Glutamatergic neuron (in vitro differentiated cells): ENCODE data around the gene ZNF747. TPM values are rescaled to one million over a fixed set of nuclear protein-coding genes. Genes with fewer than 3 reads are reported as not detected.

Experiments
- DNase-seq: peaks from one replicate; pipeline ENCODE4 v3.0.0; 2022
- H3K27ac Mint-ChIP-seq: one replicate; pipeline ENCODE4 v1.8.0; 2020; ENCODE audit warnings: mild to moderate bottlenecking, mixed read lengths, inconsistent platforms; ENCODE audit not compliant: unreplicated experiment
- H3K27me3 Mint-ChIP-seq: one replicate; pipeline ENCODE4 v1.8.0; 2020; ENCODE audit warnings: mild to moderate bottlenecking, moderate library complexity, mixed read lengths, inconsistent platforms; ENCODE audit not compliant: unreplicated experiment
- H3K36me3 Mint-ChIP-seq: one replicate; pipeline ENCODE4 v1.8.0; 2020; ENCODE audit warnings: mild to moderate bottlenecking, mixed read lengths, inconsistent platforms; ENCODE audit not compliant: unreplicated experiment
- H3K4me1 Mint-ChIP-seq: one replicate; pipeline ENCODE4 v1.8.0; 2020; ENCODE audit warnings: mild to moderate bottlenecking, low read depth, mixed read lengths, inconsistent platforms; ENCODE audit not compliant: unreplicated experiment
- H3K4me3 Mint-ChIP-seq: one replicate; pipeline ENCODE4 v1.8.0; 2020; ENCODE audit warnings: mild to moderate bottlenecking, mixed read lengths, inconsistent platforms; ENCODE audit not compliant: unreplicated experiment
- H3K9me3 Mint-ChIP-seq: one replicate; pipeline ENCODE4 v1.8.0; 2020; ENCODE audit warnings: mild to moderate bottlenecking, moderate library complexity, mixed read lengths, inconsistent platforms; ENCODE audit not compliant: unreplicated experiment
- CTCF ChIP-seq: fragments of 200-600 bp; sonication (generic); IDR thresholded peaks from one replicate; pipeline ENCODE4 v1.5.0; 2021; ENCODE audit not compliant: partially characterized antibody, unreplicated experiment
- long read RNA-seq: library from polyadenylated mRNA; unstranded; transcript quantifications from one replicate; pipeline ENCODE4 v2.0.0, GENCODE V29; 2020; ENCODE audit not compliant: unreplicated experiment
- total RNA-seq: library from RNA; stranded (reverse); fragmentation: NEBNext Ultra II Directional; extraction: Animal tissue kit (Norgen Biotek cat#: 25700); gene quantifications from one replicate; pipeline ENCODE4 v1.2.1, GENCODE V29; 2021; ENCODE audit not compliant: unreplicated experiment

ZNF747 gene
- 15.1 TPM for total RNA-seq
- long read RNA-seq, partial matches to known transcripts, result 0 of 5 reads
- long read RNA-seq, other reads (novel, unspliced or antisense), result 0 of 5 reads

- no peak for TF ChIP-seq CTCF
- H3K27ac Mint-ChIP-seq, result peak within 1 kb of the TSS; percentile 96
- peaks cover 7% of the 10 kb centered on the region for H3K4me1 Mint-ChIP-seq
- peak within 1 kb of the TSS; percentile 98 for H3K4me3 Mint-ChIP-seq
- H3K27me3 Mint-ChIP-seq, result peaks cover 4% of the 10 kb centered on the region
- DNase-seq, result peak; percentile 93
- H3K9me3 Mint-ChIP-seq, result peaks cover 12% of the 10 kb centered on the region
- H3K36me3 Mint-ChIP-seq, result no peaks in the 10 kb centered on the region
Observed at GRCh38 chr16:30534368-30535105, at the start of gene ZNF747. Gene ZNF747, minus strand, starts transcription at chr16:30534858. Its CDS starts 179 bp downstream, at chr16:30534679.

GRCh38 chr16:30582611-30583340 is 48.1 kb upstream of the ZNF747 start:
- H3K9me3 Mint-ChIP-seq, result peaks cover 9% of the 10 kb centered on the region
- no peak overlapping the region for H3K27ac Mint-ChIP-seq
- no peak for DNase-seq
- H3K27me3 Mint-ChIP-seq, result peaks cover 6% of the 10 kb centered on the region
- H3K4me3 Mint-ChIP-seq, result peak overlapping the region; percentile 6
- TF ChIP-seq CTCF, result no peak
- H3K4me1 Mint-ChIP-seq, result peaks cover 3% of the 10 kb centered on the region
- H3K36me3 Mint-ChIP-seq, result no peaks in the 10 kb centered on the region

- H3K4me1 Mint-ChIP-seq, result peaks cover 3% of the 10 kb centered on the region
- peaks cover 9% of the 10 kb centered on the region for H3K9me3 Mint-ChIP-seq
- H3K36me3 Mint-ChIP-seq, result no peaks in the 10 kb centered on the region
- H3K27ac Mint-ChIP-seq, result no peak overlapping the region
- H3K27me3 Mint-ChIP-seq, result peaks cover 6% of the 10 kb centered on the region
- no peak for DNase-seq
- H3K4me3 Mint-ChIP-seq, result peak overlapping the region; percentile 46
- no peak for TF ChIP-seq CTCF
Observed at GRCh38 chr16:30581457-30581856, 46.8 kb upstream of the ZNF747 start.

- H3K27me3 Mint-ChIP-seq, result peaks cover 4% of the 10 kb centered on the region
- H3K4me3 Mint-ChIP-seq, result peak overlapping the region; percentile 20
- no peak overlapping the region for H3K27ac Mint-ChIP-seq
- peaks cover 7% of the 10 kb centered on the region for H3K9me3 Mint-ChIP-seq
- no peak for DNase-seq
- peaks cover 9% of the 10 kb centered on the region for H3K4me1 Mint-ChIP-seq
- no peaks in the 10 kb centered on the region for H3K36me3 Mint-ChIP-seq
- no peak for TF ChIP-seq CTCF
Observed at GRCh38 chr16:30574678-30575077, 40.0 kb upstream of the ZNF747 start.
